Measurements from ENCODE around the gene TMEM72. TPM values are rescaled to one million over a fixed set of nuclear protein-coding genes. Genes with fewer than 3 reads are reported as not detected.
A peak's percentile ranks its signal among the peaks of the same experiment; 100 is the strongest.

Gene TMEM72
- total and polyA plus RNA-seq, 2 of the 13 experiments (the other 11 are each of a cell fraction or from before 2014, with no cell fraction given): 0.04 TPM; not detected in 1

DNA sequence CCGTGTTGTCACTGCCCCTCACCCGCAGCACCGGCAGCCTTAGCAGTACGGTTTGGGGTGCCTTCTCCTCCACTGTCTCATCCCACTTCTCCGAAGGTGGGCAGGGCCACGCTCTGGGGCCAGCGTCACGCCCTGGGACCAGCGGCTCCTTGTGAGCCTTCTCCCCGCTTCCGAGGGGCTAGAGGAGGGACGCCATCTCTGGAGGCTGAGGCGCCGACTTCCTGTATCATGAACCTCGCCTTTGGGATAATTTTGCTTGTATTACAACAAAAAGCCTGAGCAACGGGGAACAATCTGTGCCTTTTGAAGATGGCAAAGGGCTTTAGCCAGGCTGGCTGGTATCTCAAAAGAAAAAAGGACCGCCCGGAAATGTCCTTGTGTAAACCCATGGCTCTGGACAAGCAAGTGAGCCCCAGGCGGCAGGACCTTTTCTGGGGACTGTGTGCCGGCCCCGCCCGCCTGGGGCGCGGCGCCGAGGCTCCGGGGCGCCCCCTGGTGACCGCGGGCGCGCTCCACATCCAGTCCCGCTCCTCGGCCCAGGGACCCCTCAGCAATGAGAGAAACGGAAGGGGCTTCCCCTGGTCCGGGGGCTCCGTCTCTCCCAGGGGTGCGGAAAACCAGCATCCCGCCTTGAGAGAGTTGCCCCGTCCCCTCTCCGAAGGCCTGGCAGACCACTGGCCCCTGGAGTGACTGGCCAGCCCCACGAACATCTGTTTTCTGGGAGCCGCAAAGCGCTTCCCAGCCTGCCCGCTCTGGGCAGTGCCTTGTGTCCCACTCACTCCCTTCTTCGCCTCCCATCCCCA is 63.7 kb downstream of the TMEM72 start (continued):
- TF ChIP-seq RARA (CRISPR knock-in tag; IDR thresholded peaks at IDR 0.05): peak; percentile 19; the same call in 1 of the 2 replicates
- peak; percentile 72 for TF ChIP-seq PCBP2 (optimal IDR thresholded peaks at IDR 0.05; ENCODE audit: low read depth, low read length, poor library complexity, severe bottlenecking)
- no peak for TF ChIP-seq SMAD9 (CRISPR knock-in tag; IDR thresholded peaks at IDR 0.05)
- TF ChIP-seq HNRNPL (IDR thresholded peaks at IDR 0.05; ENCODE audit: low read depth, low read length): 0 out of 2 replicates have a peak, but pooled peaks have one; percentile 10
- TF ChIP-seq ZBTB1 (CRISPR knock-in tag; IDR thresholded peaks at IDR 0.05; ENCODE audit: borderline replicate concordance): no peak
- TF ChIP-seq RBFOX2 (IDR thresholded peaks at IDR 0.05; ENCODE audit: low read depth, low read length): peak; percentile 97
- peak; percentile 83; the same call in 1 of the 2 replicates for TF ChIP-seq AKAP8 (CRISPR knock-in tag; IDR thresholded peaks at IDR 0.05)
- peak; percentile 91 for TF ChIP-seq EED (CRISPR knock-in tag; IDR thresholded peaks at IDR 0.05)
- 0 out of 2 replicates have a peak, but pooled peaks have one; percentile 6 for TF ChIP-seq FOSL2 (CRISPR knock-in tag; IDR thresholded peaks at IDR 0.05)
- peak in 1 of 2 experiments; percentile 33; a peak in 1 of 4 replicates for TF ChIP-seq EP300 (IDR thresholded peaks at IDR 0.05; ENCODE audit: low read depth in 2 of 2, low read length in 2 of 2)
- TF ChIP-seq EP300 (CRISPR knock-in tag; IDR thresholded peaks at IDR 0.05; ENCODE audit: borderline replicate concordance): no peak
- 0 out of 2 replicates have a peak, but pooled peaks have one; percentile 63 for TF ChIP-seq TP53 (CRISPR knock-in tag; conservative IDR thresholded peaks at IDR 0.05)
- peak; percentile 99 for TF ChIP-seq HNRNPK (IDR thresholded peaks at IDR 0.05; ENCODE audit: low read depth, low read length, poor library complexity, severe bottlenecking)
- TF ChIP-seq U2AF1 (optimal IDR thresholded peaks at IDR 0.05; ENCODE audit: low read depth, low read length): no peak
- peak; percentile 39; the same call in 1 of the 2 replicates for TF ChIP-seq SIN3A (IDR thresholded peaks at IDR 0.05; ENCODE audit: borderline replicate concordance, low read depth, low read length)
- TF ChIP-seq, protein P1, sequence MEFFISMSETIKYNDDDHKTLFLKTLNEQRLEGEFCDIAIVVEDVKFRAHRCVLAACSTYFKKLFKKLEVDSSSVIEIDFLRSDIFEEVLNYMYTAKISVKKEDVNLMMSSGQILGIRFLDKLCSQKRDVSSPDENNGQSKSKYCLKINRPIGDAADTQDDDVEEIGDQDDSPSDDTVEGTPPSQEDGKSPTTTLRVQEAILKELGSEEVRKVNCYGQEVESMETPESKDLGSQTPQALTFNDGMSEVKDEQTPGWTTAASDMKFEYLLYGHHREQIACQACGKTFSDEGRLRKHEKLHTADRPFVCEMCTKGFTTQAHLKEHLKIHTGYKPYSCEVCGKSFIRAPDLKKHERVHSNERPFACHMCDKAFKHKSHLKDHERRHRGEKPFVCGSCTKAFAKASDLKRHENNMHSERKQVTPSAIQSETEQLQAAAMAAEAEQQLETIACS (CRISPR knock-in tag; IDR thresholded peaks at IDR 0.05): peak; percentile 46; the same call in 1 of the 2 replicates
- TF ChIP-seq ZNF343 (CRISPR knock-in tag; IDR thresholded peaks at IDR 0.05): no peak
- TF ChIP-seq STAG1 (CRISPR knock-in tag; IDR thresholded peaks at IDR 0.05): peak; percentile 78
- TF ChIP-seq PHF8 (CRISPR knock-in tag; IDR thresholded peaks at IDR 0.05): no peak
- TF ChIP-seq, protein P2, sequence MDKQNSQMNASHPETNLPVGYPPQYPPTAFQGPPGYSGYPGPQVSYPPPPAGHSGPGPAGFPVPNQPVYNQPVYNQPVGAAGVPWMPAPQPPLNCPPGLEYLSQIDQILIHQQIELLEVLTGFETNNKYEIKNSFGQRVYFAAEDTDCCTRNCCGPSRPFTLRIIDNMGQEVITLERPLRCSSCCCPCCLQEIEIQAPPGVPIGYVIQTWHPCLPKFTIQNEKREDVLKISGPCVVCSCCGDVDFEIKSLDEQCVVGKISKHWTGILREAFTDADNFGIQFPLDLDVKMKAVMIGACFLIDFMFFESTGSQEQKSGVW (CRISPR knock-in tag; IDR thresholded peaks at IDR 0.05; ENCODE audit: borderline replicate concordance): no peak
- TF ChIP-seq, protein P3, sequence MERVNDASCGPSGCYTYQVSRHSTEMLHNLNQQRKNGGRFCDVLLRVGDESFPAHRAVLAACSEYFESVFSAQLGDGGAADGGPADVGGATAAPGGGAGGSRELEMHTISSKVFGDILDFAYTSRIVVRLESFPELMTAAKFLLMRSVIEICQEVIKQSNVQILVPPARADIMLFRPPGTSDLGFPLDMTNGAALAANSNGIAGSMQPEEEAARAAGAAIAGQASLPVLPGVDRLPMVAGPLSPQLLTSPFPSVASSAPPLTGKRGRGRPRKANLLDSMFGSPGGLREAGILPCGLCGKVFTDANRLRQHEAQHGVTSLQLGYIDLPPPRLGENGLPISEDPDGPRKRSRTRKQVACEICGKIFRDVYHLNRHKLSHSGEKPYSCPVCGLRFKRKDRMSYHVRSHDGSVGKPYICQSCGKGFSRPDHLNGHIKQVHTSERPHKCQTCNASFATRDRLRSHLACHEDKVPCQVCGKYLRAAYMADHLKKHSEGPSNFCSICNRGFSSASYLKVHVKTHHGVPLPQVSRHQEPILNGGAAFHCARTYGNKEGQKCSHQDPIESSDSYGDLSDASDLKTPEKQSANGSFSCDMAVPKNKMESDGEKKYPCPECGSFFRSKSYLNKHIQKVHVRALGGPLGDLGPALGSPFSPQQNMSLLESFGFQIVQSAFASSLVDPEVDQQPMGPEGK (CRISPR knock-in tag; IDR thresholded peaks at IDR 0.05): peak; percentile 60; the same call in 1 of the 2 replicates
- no peak for TF ChIP-seq ATM (IDR thresholded peaks at IDR 0.05; ENCODE audit: borderline replicate concordance)
- peak; percentile 99 for TF ChIP-seq AGO2 (optimal IDR thresholded peaks at IDR 0.05; ENCODE audit: low read depth, low read length)
- TF ChIP-seq ZNF737 (CRISPR knock-in tag; IDR thresholded peaks at IDR 0.05; ENCODE audit: borderline replicate concordance): no peak
- TF ChIP-seq CHD2 (IDR thresholded peaks at IDR 0.05; ENCODE audit: low read depth, low read length): 0 out of 2 replicates have a peak, but pooled peaks have one; percentile 41
- 0 out of 2 replicates have a peak, but pooled peaks have one; percentile 33 for TF ChIP-seq ZNF446 (CRISPR knock-in tag; IDR thresholded peaks at IDR 0.05)
